Thyroid gland (tissue), 4 donors: ENCODE results near the gene CD1D.

Experiments used
- CTCF ChIP-seq, 6 experiments: fragments of 200-600 bp in 3 of 6; fragments of 450-650 bp in 3 of 6; sonication (generic) in 3 of 6; IDR thresholded peaks; one replicate each; pipeline ENCODE4 v1.5.1; 2016 to 2019; ENCODE audit warnings: antibody characterized with exemption in 6 of 6, mild to moderate bottlenecking in 2 of 6, inconsistent platforms in 1 of 6, moderate library complexity in 1 of 6
- POLR2A ChIP-seq, 2 donors: fragments of 450-650 bp; IDR thresholded peaks; one replicate each; pipeline ENCODE4 v1.6.1; 2017; ENCODE audit warnings: antibody characterized with exemption in 2 of 2, mild to moderate bottlenecking in 2 of 2, moderate library complexity in 1 of 2

- TF ChIP-seq POLR2A (IDR thresholded peaks at IDR 0.05) (no peak), CTCF (IDR thresholded peaks at IDR 0.05) (no peak)
Measured at GRCh38 chr1:158179301-158180041, 1.2 kb upstream of the CD1D start.
